Keratinocyte (primary cell): ENCODE measurements around the gene CNGA1. TPM values are rescaled to one million over a fixed set of nuclear protein-coding genes. Genes with fewer than 3 reads are reported as not detected.

Experiments
- DNase-seq: peaks from one replicate; pipeline ENCODE4 v3.0.0-alpha.2; 2011; ENCODE audit warnings: low read depth, missing footprints, low spot score
- FAIRE-seq: peaks from 2 replicates; lab custom pipeline; 2011; peaks lifted over from hg19 to GRCh38; lab: Jason Lieb, UNC
- H2AFZ ChIP-seq: 2 replicates; pipeline ENCODE4 v1.6.0; 2012; ENCODE audit warnings: low read length, control low read depth, inconsistent platforms; ENCODE audit not compliant: control insufficient read depth
- H3K27ac ChIP-seq: 2 replicates; pipeline ENCODE4 v1.5.1; 2011; ENCODE audit warnings: low read length; ENCODE audit not compliant: control insufficient read depth, insufficient read depth
- H3K27me3 ChIP-seq: 3 replicates; pipeline ENCODE4 v1.6.0; 2011; ENCODE audit warnings: low read length; ENCODE audit not compliant: control insufficient read depth, insufficient read depth; ENCODE audit errors: extremely low read depth
- H3K36me3 ChIP-seq, 2 experiments: 2 replicates in 1 of 2; 3 replicates in 1 of 2; pipeline ENCODE4 v1.5.1; 2011; ENCODE audit warnings: low read length in 2 of 2, mild to moderate bottlenecking in 1 of 2; ENCODE audit not compliant: control insufficient read depth in 2 of 2, insufficient read depth in 2 of 2; ENCODE audit errors: extremely low read depth in 1 of 2
- H3K4me1 ChIP-seq: 3 replicates; pipeline ENCODE4 v1.5.1; 2011; ENCODE audit warnings: low read length; ENCODE audit not compliant: control insufficient read depth, insufficient read depth; ENCODE audit errors: extremely low read depth
- H3K4me2 ChIP-seq: 3 replicates; pipeline ENCODE4 v1.6.0; 2011; ENCODE audit warnings: low read depth, low read length; ENCODE audit not compliant: control insufficient read depth, insufficient read depth; ENCODE audit errors: extremely low read depth
- H3K4me3 ChIP-seq, 3 experiments: fragments of 200-600 bp in 1 of 3; sonication (generic) in 1 of 3; 2 replicates in 2 of 3; 3 replicates in 1 of 3; pipeline ENCODE4 v1.5.1; 2011 to 2016; ENCODE audit warnings: low read length in 3 of 3, mild to moderate bottlenecking in 3 of 3, control low read depth in 2 of 3, inconsistent platforms in 1 of 3, low read depth in 1 of 3, mixed read lengths in 1 of 3, mixed run types in 1 of 3, moderate library complexity in 1 of 3; ENCODE audit not compliant: control insufficient read depth in 2 of 3, insufficient read depth in 2 of 3; ENCODE audit errors: extremely low read depth in 1 of 3
- H3K79me2 ChIP-seq: 2 replicates; pipeline ENCODE4 v1.6.0; 2012; ENCODE audit warnings: low read length; ENCODE audit not compliant: control insufficient read depth, insufficient read depth
- H3K9ac ChIP-seq: 3 replicates; pipeline ENCODE4 v1.6.0; 2011; ENCODE audit warnings: low read length; ENCODE audit not compliant: control insufficient read depth, insufficient read depth; ENCODE audit errors: extremely low read depth
- H3K9me1 ChIP-seq: 3 replicates; pipeline ENCODE4 v1.6.0; 2011; ENCODE audit warnings: low read length; ENCODE audit not compliant: control insufficient read depth, insufficient read depth; ENCODE audit errors: extremely low read depth
- H3K9me3 ChIP-seq: 2 replicates; pipeline ENCODE4 v1.5.1; 2012; ENCODE audit warnings: low read depth, low read length; ENCODE audit not compliant: control insufficient read depth
- H4K20me1 ChIP-seq: 3 replicates; pipeline ENCODE4 v1.6.0; 2011; ENCODE audit warnings: low read length; ENCODE audit not compliant: control insufficient read depth, insufficient read depth; ENCODE audit errors: extremely low read depth
- CTCF ChIP-seq, 3 experiments: IDR thresholded peaks in 1 of 3; conservative IDR thresholded peaks in 1 of 3; optimal IDR thresholded peaks in 1 of 3; 2 replicates in 2 of 3; 3 replicates in 1 of 3; pipeline versions ENCODE3 to v1.5.1; 2011; ENCODE audit warnings: low read length in 3 of 3, mild to moderate bottlenecking in 3 of 3, moderate library complexity in 2 of 3, control low read depth in 1 of 3, inconsistent platforms in 1 of 3; ENCODE audit not compliant: insufficient read depth in 2 of 3; ENCODE audit errors: extremely low read depth in 1 of 3
- EZH2 ChIP-seq: IDR thresholded peaks from one replicate; pipeline ENCODE4 v1.6.1; 2012; ENCODE audit warnings: inconsistent platforms, mild to moderate bottlenecking, low read length, moderate library complexity
- dilution Hi-C: fragments of 300-500 bp; cut with MboI; formaldehyde crosslinking; loops from one replicate; pipeline ENCODE4 v1.7.0; 2020; ENCODE audit warnings: low sequenced_read_pairs; ENCODE audit not compliant: extremely low pct_ligation_motif_present
- polyA plus RNA-seq, 5 experiments: library from polyadenylated mRNA; depleted of rRNA in 3 of 5; stranded (reverse) in 3 of 5; stranded (forward) in 1 of 5; unstranded in 1 of 5; fragments of >200 nt; gene quantifications; 1 replicate in 1 of 5; 2 replicates in 3 of 5; 3 replicates in 1 of 5; pipeline versions ENCODE4 v1.2.1 to v1.2.3, GENCODE V29; 2011 to 2012; ENCODE audit warnings: missing spikeins in 2 of 5, low read depth in 1 of 5, low replicate concordance in 1 of 5

CNGA1 gene
- polyA plus RNA-seq, 1 donor (not counting 4 experiments of a cell fraction or from before 2014, with no cell fraction given), result 0.58 TPM

DNA sequence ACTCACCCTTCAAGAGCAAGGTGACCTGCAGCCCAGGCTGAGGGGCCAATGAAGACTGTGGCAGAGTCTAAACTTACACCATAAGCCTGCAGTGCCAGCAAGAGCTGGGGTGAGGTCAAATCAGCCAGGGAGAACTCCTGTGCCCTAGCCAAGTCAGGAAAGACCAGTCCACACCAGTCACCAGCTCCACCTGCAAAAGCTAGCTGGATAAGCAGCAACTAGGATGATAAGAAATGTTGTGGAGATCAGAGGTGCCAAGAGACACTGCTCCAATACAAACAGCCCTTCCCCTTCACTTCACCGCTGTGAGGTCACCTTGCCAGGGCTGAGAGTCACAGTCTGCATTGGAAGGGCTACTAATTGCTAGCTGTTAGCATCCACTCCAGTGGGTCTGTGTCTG is 31.4 kb upstream of the CNGA1 start:
- TF ChIP-seq CTCF (optimal IDR thresholded peaks at IDR 0.05 in 1 of 3, IDR thresholded peaks at IDR 0.05 in 1 of 3, conservative IDR thresholded peaks at IDR 0.05 in 1 of 3; ENCODE audit: extremely low read depth in 1 of 3, insufficient read depth in 2 of 3, low read length in 3 of 3) (no peak), EZH2 (no peak)
- Histone ChIP-seq H3K4me1 (peaks cover 5% of the 10 kb centered on the region), H3K79me2 (no peaks in the 10 kb centered on the region), H4K20me1 (no peaks in the 10 kb centered on the region), H3K36me3 (no peaks in the 10 kb centered on the region), H3K4me2 (no peak overlapping the region), H2AFZ (no peak overlapping the region), H3K4me3 (no peak overlapping the region), H3K9ac (no peak overlapping the region), H3K27me3 (no peaks in the 10 kb centered on the region), H3K9me1 (no peaks in the 10 kb centered on the region), H3K9me3 (no peaks in the 10 kb centered on the region), H3K27ac (no peak overlapping the region)
- no peak for DNase-seq
- no peak for FAIRE-seq
- dilution Hi-C loops, result no loop called here

DNA sequence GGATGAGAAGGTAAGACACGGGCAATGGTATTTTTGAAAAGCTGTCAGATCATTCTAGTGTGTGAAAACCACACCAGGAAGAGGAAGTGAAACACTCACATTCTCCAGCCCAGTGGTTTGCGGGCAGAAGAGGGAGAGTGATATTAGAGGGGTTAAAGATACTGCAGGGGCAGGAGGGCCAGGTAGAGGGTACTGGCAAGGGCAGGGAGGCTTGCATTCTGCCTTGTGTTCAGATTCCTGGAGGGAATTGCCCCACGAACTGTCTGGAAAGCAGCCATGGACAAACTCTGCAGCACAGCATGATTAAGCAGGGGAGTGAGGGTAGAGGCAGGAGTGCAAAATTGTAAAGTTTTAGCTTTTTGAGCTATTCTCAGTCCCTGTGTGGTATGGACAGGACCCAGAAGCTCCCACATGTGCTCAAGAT is 31.0 kb upstream of the CNGA1 start:
- no peaks in the 10 kb centered on the region for H3K36me3 ChIP-seq
- no peaks in the 10 kb centered on the region for H3K79me2 ChIP-seq
- H3K4me1 ChIP-seq, result peaks cover 5% of the 10 kb centered on the region
- H3K9ac ChIP-seq, result no peak overlapping the region
- TF ChIP-seq EZH2 (no peak), CTCF (optimal IDR thresholded peaks at IDR 0.05 in 1 of 3, IDR thresholded peaks at IDR 0.05 in 1 of 3, conservative IDR thresholded peaks at IDR 0.05 in 1 of 3; ENCODE audit: extremely low read depth in 1 of 3, insufficient read depth in 2 of 3, low read length in 3 of 3) (no peak)
- H3K4me2 ChIP-seq, result no peak overlapping the region
- no peak overlapping the region for H2AFZ ChIP-seq
- H4K20me1 ChIP-seq, result no peaks in the 10 kb centered on the region
- no peak for DNase-seq
- dilution Hi-C loops, result no loop called here
- H3K4me3 ChIP-seq, result no peak overlapping the region
- H3K9me1 ChIP-seq, result no peaks in the 10 kb centered on the region
- H3K27me3 ChIP-seq, result no peaks in the 10 kb centered on the region
- no peak overlapping the region for H3K27ac ChIP-seq
- no peaks in the 10 kb centered on the region for H3K9me3 ChIP-seq
- FAIRE-seq, result no peak
